ENCODE measurements around the gene PTPN1.
"Not testable (repeated sequence)": the region's sequence is repeated elsewhere in the genome, so short reads cannot be mapped to it uniquely, and the experiment has no call there.

PTPN1 gene

DNA sequence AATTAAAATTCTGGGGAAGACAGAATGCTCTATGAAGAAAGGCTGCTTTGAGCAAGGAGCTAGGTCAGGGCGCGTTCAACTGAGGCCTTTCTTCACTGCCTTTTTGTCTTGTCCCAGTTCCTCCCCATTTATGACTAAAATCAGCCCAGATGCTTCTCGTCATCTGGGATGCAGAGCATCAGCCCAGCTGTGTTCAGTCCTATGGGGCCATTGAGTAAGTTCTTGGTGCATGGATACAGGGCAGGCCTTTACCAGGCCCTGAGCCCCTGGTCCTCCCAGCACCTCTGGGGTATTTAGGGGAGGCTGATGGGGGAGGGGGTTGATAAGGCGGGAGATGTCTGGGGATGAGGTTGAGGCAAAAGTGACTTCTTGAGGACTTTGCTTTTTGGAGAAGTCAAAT is 55.7 kb downstream of the PTPN1 start:
- in situ Hi-C loops (cut with MboI; ENCODE audit: low pct_unique_long_range_greater_than_20kb, low sequenced_read_pairs, unreplicated experiment) = no loop called here
- TF ChIP-seq CTCF (IDR thresholded peaks at IDR 0.05; ENCODE audit: extremely low read depth, insufficient read depth, missing control alignments) = no peak
- no peak for DNase-seq (ENCODE audit: low spot score)

DNA sequence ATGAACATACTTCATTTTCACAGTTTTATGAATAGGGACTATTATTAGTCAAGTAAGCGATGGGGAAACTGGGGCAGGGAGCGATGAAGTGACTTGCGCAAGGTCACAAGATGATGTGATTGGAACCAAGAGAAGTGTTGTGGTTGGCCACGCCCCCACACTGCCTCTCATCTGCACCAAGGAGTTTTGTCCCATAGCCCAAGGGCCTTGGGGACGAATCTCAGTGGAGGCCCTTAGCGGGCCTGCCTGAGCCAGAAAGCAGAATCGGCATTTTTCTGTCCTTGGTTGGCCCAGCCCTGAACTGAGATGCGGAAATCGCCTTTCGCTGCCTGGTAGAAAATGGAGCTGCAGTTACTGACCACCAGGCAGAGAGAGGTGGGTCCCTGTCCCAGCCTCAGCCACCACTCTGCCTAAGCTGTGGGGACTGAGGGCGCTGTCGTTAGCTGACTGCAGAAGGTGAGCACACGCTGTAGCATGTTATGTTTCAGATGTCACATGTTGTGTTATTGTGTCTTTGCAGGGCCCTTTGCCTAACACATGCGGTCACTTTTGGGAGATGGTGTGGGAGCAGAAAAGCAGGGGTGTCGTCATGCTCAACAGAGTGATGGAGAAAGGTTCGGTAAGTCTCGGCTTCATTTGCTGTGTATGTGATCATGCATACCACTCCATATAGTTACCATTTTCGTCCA is 57.8 kb downstream of the PTPN1 start:
- DNase-seq (ENCODE audit: low spot score) = no peak
- in situ Hi-C loops (cut with MboI; ENCODE audit: low pct_unique_long_range_greater_than_20kb, low sequenced_read_pairs, unreplicated experiment) = no loop called here
- no peak for TF ChIP-seq CTCF (IDR thresholded peaks at IDR 0.05; ENCODE audit: extremely low read depth, insufficient read depth, missing control alignments)

DNA sequence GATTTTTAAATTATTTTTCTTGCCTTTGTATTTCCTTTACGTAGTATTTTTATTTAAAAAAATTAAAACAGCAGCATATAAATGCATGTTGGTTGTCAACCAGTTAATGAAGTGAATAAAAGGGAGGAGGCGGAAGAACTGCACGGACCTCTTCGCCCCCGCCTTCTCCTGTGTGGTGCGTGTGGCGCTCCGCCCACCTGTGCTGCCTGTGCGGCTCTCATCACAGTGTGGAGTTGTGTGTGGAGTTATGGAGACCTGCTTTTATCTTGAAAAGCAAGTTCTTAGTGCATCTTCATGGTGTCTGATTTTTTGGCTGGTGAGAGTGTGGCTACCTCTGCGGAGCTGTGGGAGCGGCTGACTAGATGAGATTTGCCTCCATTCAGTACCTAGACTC is 58.4 kb downstream of the PTPN1 start:
- in situ Hi-C loops (cut with MboI; ENCODE audit: low pct_unique_long_range_greater_than_20kb, low sequenced_read_pairs, unreplicated experiment) = no loop called here
- TF ChIP-seq CTCF (IDR thresholded peaks at IDR 0.05; ENCODE audit: extremely low read depth, insufficient read depth, missing control alignments) = no peak
- DNase-seq (ENCODE audit: low spot score) = no peak

DNA sequence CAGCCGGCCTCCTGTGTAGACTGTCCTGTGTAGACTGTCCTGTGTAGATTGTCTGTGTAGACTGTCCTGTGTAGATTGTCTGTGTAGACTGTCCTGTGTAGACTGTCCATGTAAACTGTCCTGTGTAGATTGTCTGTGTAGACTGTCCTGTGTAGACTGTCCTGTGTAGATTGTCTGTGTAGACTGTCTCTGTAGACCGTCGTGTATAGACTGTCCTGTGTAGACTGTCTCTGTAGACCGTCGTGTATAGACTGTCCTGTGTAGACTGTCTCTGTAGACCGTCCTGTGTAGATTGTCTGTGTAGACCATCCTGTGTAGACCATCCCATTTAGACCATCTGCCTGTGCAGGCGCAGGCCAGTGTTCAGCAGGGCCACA is 59.3 kb downstream of the PTPN1 start:
- DNase-seq (ENCODE audit: low spot score); in situ Hi-C loops (cut with MboI; ENCODE audit: low pct_unique_long_range_greater_than_20kb, low sequenced_read_pairs, unreplicated experiment): not testable (repeated sequence)

- DNase-seq (ENCODE audit: low spot score) = peak; percentile 78
- TF ChIP-seq CTCF (IDR thresholded peaks at IDR 0.05; ENCODE audit: extremely low read depth, insufficient read depth, missing control alignments) = peak; percentile 76
- in situ Hi-C loops (cut with MboI; ENCODE audit: low pct_unique_long_range_greater_than_20kb, low sequenced_read_pairs, unreplicated experiment) = loop anchor here (5.0 to 10.0 kb wide), 3 partner anchors 55 to 385 kb away; partner anchors contain the start of gene PTPN1
Measured at GRCh38 chr20:50569864-50570836, 60.0 kb downstream of the PTPN1 start.

- no peak for TF ChIP-seq CTCF (IDR thresholded peaks at IDR 0.05; ENCODE audit: extremely low read depth, insufficient read depth, missing control alignments)
- no peak for DNase-seq (ENCODE audit: low spot score)
- in situ Hi-C loops (cut with MboI; ENCODE audit: low pct_unique_long_range_greater_than_20kb, low sequenced_read_pairs, unreplicated experiment) = loop anchor here (5.0 to 10.0 kb wide), 3 partner anchors 57 to 387 kb away; partner anchors contain the start of gene PTPN1
Measured at GRCh38 chr20:50571466-50571865, 61.3 kb downstream of the PTPN1 start.
